GM12865 (cell line): ENCODE measurements around the gene ARID3B.

ENCODE experiments used
- DNase-seq: peaks from one replicate; pipeline ENCODE4 v3.0.0; 2010; ENCODE audit warnings: low read depth
- H3K4me3 ChIP-seq: 2 replicates; pipeline ENCODE4 v1.5.1; 2011; ENCODE audit warnings: mild to moderate bottlenecking, low read depth, low read length, control low read depth
- CTCF ChIP-seq: IDR thresholded peaks from 2 replicates; pipeline ENCODE4 v1.5.1; 2011; ENCODE audit warnings: low read length, control low read depth, low read depth, inconsistent platforms; ENCODE audit not compliant: insufficient read depth; ENCODE audit errors: missing control alignments

The ARID3B gene

GRCh38 chr15:74614744-74615507 is 73.9 kb downstream of the ARID3B start:
- H3K4me3 ChIP-seq = peak overlapping the region; percentile 95
- DNase-seq = peak; percentile 89
- TF ChIP-seq CTCF = no peak

- TF ChIP-seq CTCF = no peak
- peak; percentile 97 for DNase-seq
- H3K4me3 ChIP-seq = peak within 1 kb of the TSS; percentile 95
Observed at GRCh38 chr15:74615508-74616365, 74.7 kb downstream of the ARID3B start, which contains the start of gene CLK3. Gene CLK3, plus strand, starts transcription at chr15:74615836. Its CDS starts 3,361 bp downstream, at chr15:74619197.

- TF ChIP-seq CTCF = no peak
- peak; percentile 69 for DNase-seq
- H3K4me3 ChIP-seq = peak overlapping the region; percentile 95
Observed at GRCh38 chr15:74616366-74616939, 75.4 kb downstream of the ARID3B start.

GRCh38 chr15:74616996-74617395 is 76.0 kb downstream of the ARID3B start:
- H3K4me3 ChIP-seq = peak overlapping the region; percentile 95
- no peak for TF ChIP-seq CTCF
- DNase-seq = no peak

- H3K4me3 ChIP-seq = no peak overlapping the region
- DNase-seq = no peak
- TF ChIP-seq CTCF = no peak
Observed at GRCh38 chr15:74618841-74619596, 78.0 kb downstream of the ARID3B start.

- no peak overlapping the region for H3K4me3 ChIP-seq
- DNase-seq = no peak
- TF ChIP-seq CTCF = no peak
Observed at GRCh38 chr15:74619916-74620635, 79.1 kb downstream of the ARID3B start.
